SJCRH30 (cell line): ENCODE measurements around the gene DNAJC1. TPM values are rescaled to one million over a fixed set of nuclear protein-coding genes. Genes with fewer than 3 reads are reported as not detected.

Source experiments
- DNase-seq, 2 experiments: peaks; one replicate each; pipeline ENCODE4 v3.0.0-alpha.2; 2015 to 2020
- H3K27ac ChIP-seq: fragments of 250-450 bp; sonication (Bioruptor Pico); 2 replicates; pipeline ENCODE4 v1.5.1; 2020; ENCODE audit warnings: mild to moderate bottlenecking, moderate library complexity
- H3K27me3 ChIP-seq: fragments of 250-450 bp; sonication (Bioruptor Pico); 2 replicates; pipeline ENCODE4 v1.5.1; 2020; ENCODE audit warnings: mild to moderate bottlenecking, moderate library complexity
- H3K36me3 ChIP-seq: fragments of 250-450 bp; sonication (Bioruptor Pico); 2 replicates; pipeline ENCODE4 v1.5.1; 2020; ENCODE audit warnings: mild to moderate bottlenecking, moderate library complexity
- H3K4me1 ChIP-seq: fragments of 250-450 bp; sonication (Bioruptor Pico); 2 replicates; pipeline ENCODE4 v1.5.1; 2020; ENCODE audit warnings: mild to moderate bottlenecking, moderate library complexity
- H3K4me3 ChIP-seq: fragments of 250-450 bp; sonication (Bioruptor Pico); 2 replicates; pipeline ENCODE4 v1.5.1; 2020; ENCODE audit warnings: mild to moderate bottlenecking, moderate library complexity
- H3K9me3 ChIP-seq: fragments of 250-450 bp; sonication (Bioruptor Pico); replicated peaks from 2 replicates; pipeline ENCODE4 v1.5.1; 2020; ENCODE audit warnings: mild to moderate bottlenecking, moderate library complexity
- total RNA-seq: library from RNA; depleted of rRNA; stranded (reverse); fragments of >200 nt; shearing (Covaris generic); gene quantifications from 2 replicates; pipeline ENCODE4 v1.2.3, GENCODE V29; 2014

The DNAJC1 gene
- total RNA-seq, 1 experiment from 2014 or later, result 11.4 TPM

- Histone ChIP-seq H3K9me3 (no peaks in the 10 kb centered on the region), H3K27me3 (no peaks in the 10 kb centered on the region), H3K27ac (no peak overlapping the region), H3K4me3 (no peak overlapping the region), H3K4me1 (peaks cover 29% of the 10 kb centered on the region), H3K36me3 (no peaks in the 10 kb centered on the region)
- no peak for DNase-seq
These were observed 79.0 kb downstream of the DNAJC1 start for GRCh38 chr10:21924511-21924910.

- H3K4me1 ChIP-seq, result no peaks in the 10 kb centered on the region
- H3K9me3 ChIP-seq, result no peaks in the 10 kb centered on the region
- no peaks in the 10 kb centered on the region for H3K27me3 ChIP-seq
- H3K4me3 ChIP-seq, result no peak overlapping the region
- H3K36me3 ChIP-seq, result no peaks in the 10 kb centered on the region
- H3K27ac ChIP-seq, result no peak overlapping the region
- DNase-seq, result no peak
These were observed 82.9 kb downstream of the DNAJC1 start for GRCh38 chr10:21920633-21921032.

- no peaks in the 10 kb centered on the region for H3K36me3 ChIP-seq
- DNase-seq, result no peak
- H3K4me3 ChIP-seq, result no peak overlapping the region
- no peaks in the 10 kb centered on the region for H3K27me3 ChIP-seq
- H3K27ac ChIP-seq, result no peak overlapping the region
- no peaks in the 10 kb centered on the region for H3K4me1 ChIP-seq
- no peaks in the 10 kb centered on the region for H3K9me3 ChIP-seq
These were observed 83.6 kb downstream of the DNAJC1 start for GRCh38 chr10:21919906-21920305.

GRCh38 chr10:21919117-21919516, 84.4 kb downstream of the DNAJC1 start:
- Histone ChIP-seq H3K27me3 (no peaks in the 10 kb centered on the region), H3K27ac (no peak overlapping the region), H3K4me3 (no peak overlapping the region), H3K4me1 (no peaks in the 10 kb centered on the region), H3K36me3 (no peaks in the 10 kb centered on the region), H3K9me3 (no peaks in the 10 kb centered on the region)
- no peak for DNase-seq

- Histone ChIP-seq H3K27me3 (no peaks in the 10 kb centered on the region), H3K9me3 (no peaks in the 10 kb centered on the region), H3K36me3 (no peaks in the 10 kb centered on the region), H3K4me1 (no peaks in the 10 kb centered on the region), H3K4me3 (no peak overlapping the region), H3K27ac (no peak overlapping the region)
- DNase-seq, result no peak
These were observed 90.9 kb downstream of the DNAJC1 start for GRCh38 chr10:21912625-21913024.

GRCh38 chr10:21910798-21911197, 92.7 kb downstream of the DNAJC1 start:
- no peak overlapping the region for H3K27ac ChIP-seq
- H3K4me3 ChIP-seq, result no peak overlapping the region
- H3K27me3 ChIP-seq, result no peaks in the 10 kb centered on the region
- no peak for DNase-seq
- H3K4me1 ChIP-seq, result no peaks in the 10 kb centered on the region
- no peaks in the 10 kb centered on the region for H3K36me3 ChIP-seq
- no peaks in the 10 kb centered on the region for H3K9me3 ChIP-seq

GRCh38 chr10:21907436-21907835, 96.1 kb downstream of the DNAJC1 start:
- no peaks in the 10 kb centered on the region for H3K27me3 ChIP-seq
- H3K36me3 ChIP-seq, result no peaks in the 10 kb centered on the region
- H3K9me3 ChIP-seq, result no peaks in the 10 kb centered on the region
- no peak for DNase-seq
- no peak overlapping the region for H3K27ac ChIP-seq
- no peak overlapping the region for H3K4me3 ChIP-seq
- no peaks in the 10 kb centered on the region for H3K4me1 ChIP-seq

- Histone ChIP-seq H3K27me3 (no peaks in the 10 kb centered on the region), H3K4me1 (no peaks in the 10 kb centered on the region), H3K9me3 (no peaks in the 10 kb centered on the region), H3K4me3 (no peak overlapping the region), H3K27ac (no peak overlapping the region), H3K36me3 (no peaks in the 10 kb centered on the region)
- no peak for DNase-seq
These were observed 98.6 kb downstream of the DNAJC1 start for GRCh38 chr10:21904930-21905329.

GRCh38 chr10:21899736-21900135, 103.8 kb downstream of the DNAJC1 start:
- no peaks in the 10 kb centered on the region for H3K9me3 ChIP-seq
- no peak for DNase-seq
- no peak overlapping the region for H3K4me3 ChIP-seq
- H3K36me3 ChIP-seq, result no peaks in the 10 kb centered on the region
- no peaks in the 10 kb centered on the region for H3K27me3 ChIP-seq
- H3K27ac ChIP-seq, result no peak overlapping the region
- H3K4me1 ChIP-seq, result no peaks in the 10 kb centered on the region

GRCh38 chr10:21895932-21896331, 107.6 kb downstream of the DNAJC1 start:
- Histone ChIP-seq H3K27me3 (no peaks in the 10 kb centered on the region), H3K36me3 (no peaks in the 10 kb centered on the region), H3K4me3 (no peak overlapping the region), H3K4me1 (no peaks in the 10 kb centered on the region), H3K9me3 (no peaks in the 10 kb centered on the region), H3K27ac (no peak overlapping the region)
- DNase-seq, result no peak

GRCh38 chr10:21894648-21895342, 108.7 kb downstream of the DNAJC1 start:
- Histone ChIP-seq H3K4me1 (no peaks in the 10 kb centered on the region), H3K27ac (no peak overlapping the region), H3K4me3 (no peak overlapping the region), H3K27me3 (no peaks in the 10 kb centered on the region), H3K9me3 (no peaks in the 10 kb centered on the region), H3K36me3 (no peaks in the 10 kb centered on the region)
- DNase-seq, result no peak

GRCh38 chr10:21891439-21891838, 112.1 kb downstream of the DNAJC1 start:
- DNase-seq, result no peak
- no peak overlapping the region for H3K27ac ChIP-seq
- H3K4me3 ChIP-seq, result no peak overlapping the region
- H3K36me3 ChIP-seq, result no peaks in the 10 kb centered on the region
- H3K9me3 ChIP-seq, result no peaks in the 10 kb centered on the region; the same call in 1 of the 2 replicates
- peaks cover 3% of the 10 kb centered on the region; the same call in 1 of the 2 replicates for H3K4me1 ChIP-seq
- H3K27me3 ChIP-seq, result no peaks in the 10 kb centered on the region

GRCh38 chr10:21889477-21890275, 113.9 kb downstream of the DNAJC1 start:
- H3K4me1 ChIP-seq, result peaks cover 3% of the 10 kb centered on the region; the same call in 1 of the 2 replicates
- H3K36me3 ChIP-seq, result no peaks in the 10 kb centered on the region
- no peaks in the 10 kb centered on the region; the same call in 1 of the 2 replicates for H3K9me3 ChIP-seq
- no peak for DNase-seq
- no peaks in the 10 kb centered on the region for H3K27me3 ChIP-seq
- no peak overlapping the region for H3K27ac ChIP-seq
- no peak overlapping the region for H3K4me3 ChIP-seq

GRCh38 chr10:21888959-21889358, 114.6 kb downstream of the DNAJC1 start:
- Histone ChIP-seq H3K27ac (no peak overlapping the region), H3K9me3 (no peaks in the 10 kb centered on the region; the same call in 1 of the 2 replicates), H3K36me3 (no peaks in the 10 kb centered on the region), H3K4me3 (no peak overlapping the region), H3K4me1 (peaks cover 3% of the 10 kb centered on the region; the same call in 1 of the 2 replicates), H3K27me3 (no peaks in the 10 kb centered on the region)
- DNase-seq, result peak; percentile 26 to 61

GRCh38 chr10:21885940-21886339, 117.6 kb downstream of the DNAJC1 start:
- Histone ChIP-seq H3K27me3 (no peaks in the 10 kb centered on the region), H3K4me1 (peaks cover 3% of the 10 kb centered on the region; the same call in 1 of the 2 replicates), H3K27ac (no peak overlapping the region), H3K9me3 (no peaks in the 10 kb centered on the region; the same call in 1 of the 2 replicates), H3K4me3 (no peak overlapping the region), H3K36me3 (no peaks in the 10 kb centered on the region)
- no peak for DNase-seq
